Neural progenitor cell (in vitro differentiated cells): ENCODE measurements around the gene TXNRD3. TPM values are rescaled to one million over a fixed set of nuclear protein-coding genes. Genes with fewer than 3 reads are reported as not detected.

Experiments used
- DNase-seq: peaks from one replicate; pipeline ENCODE4 v3.0.0-alpha.2; 2016; ENCODE audit warnings: low spot score
- H2AFZ ChIP-seq: fragments of 200-600 bp; sonication (generic); replicated peaks from 2 replicates; pipeline ENCODE4 v1.6.1; 2016; ENCODE audit warnings: antibody characterized with exemption
- H3F3A ChIP-seq: fragments of 200-600 bp; sonication (generic); 2 replicates; pipeline ENCODE4 v1.6.1; 2016; ENCODE audit warnings: antibody characterized with exemption, low read depth
- H3K27ac ChIP-seq: fragments of 200-600 bp; sonication (generic); 2 replicates; pipeline ENCODE4 v1.5.1; 2016; ENCODE audit warnings: mild to moderate bottlenecking
- H3K27me3 ChIP-seq: fragments of 200-600 bp; sonication (generic); 2 replicates; pipeline ENCODE4 v1.6.1; 2016; ENCODE audit warnings: mild to moderate bottlenecking, moderate library complexity
- H3K36me3 ChIP-seq: fragments of 200-600 bp; sonication (generic); 2 replicates; pipeline ENCODE4 v1.5.1; 2016
- H3K4me1 ChIP-seq: fragments of 200-600 bp; sonication (generic); 2 replicates; pipeline ENCODE4 v1.6.1; 2016; ENCODE audit warnings: mixed run types
- H3K4me2 ChIP-seq: fragments of 200-600 bp; sonication (generic); 2 replicates; pipeline ENCODE4 v1.6.1; 2016
- H3K4me3 ChIP-seq: fragments of 200-600 bp; sonication (generic); 2 replicates; pipeline ENCODE4 v1.5.1; 2016
- H3K79me2 ChIP-seq: fragments of 200-600 bp; sonication (generic); 2 replicates; pipeline ENCODE4 v1.6.1; 2016; ENCODE audit warnings: low read depth
- H3K9ac ChIP-seq: fragments of 200-600 bp; sonication (generic); 2 replicates; pipeline ENCODE4 v1.6.1; 2016
- H3K9me3 ChIP-seq: fragments of 200-600 bp; sonication (generic); 2 replicates; pipeline ENCODE4 v1.5.1; 2016; ENCODE audit warnings: low read depth
- H4K20me1 ChIP-seq: fragments of 200-600 bp; sonication (generic); 2 replicates; pipeline ENCODE4 v1.6.1; 2016; ENCODE audit warnings: low read depth
- H3K27ac Mint-ChIP-seq: 3 replicates; pipeline ENCODE4 v1.8.0; 2021; ENCODE audit warnings: mixed read lengths
- H3K27me3 Mint-ChIP-seq: 2 replicates; pipeline ENCODE4 v1.8.0; 2022; ENCODE audit warnings: low read depth, mild to moderate bottlenecking, inconsistent platforms, moderate library complexity, mixed read lengths; ENCODE audit not compliant: insufficient read depth
- H3K36me3 Mint-ChIP-seq: 3 replicates; pipeline ENCODE4 v1.8.0; 2021; ENCODE audit warnings: mixed read lengths
- H3K4me1 Mint-ChIP-seq: 3 replicates; pipeline ENCODE4 v1.8.0; 2021; ENCODE audit warnings: mixed read lengths
- H3K4me3 Mint-ChIP-seq: 3 replicates; pipeline ENCODE4 v1.8.0; 2021; ENCODE audit warnings: mild to moderate bottlenecking, moderate library complexity, mixed read lengths
- H3K9me3 Mint-ChIP-seq: 3 replicates; pipeline ENCODE4 v1.8.0; 2020; ENCODE audit warnings: mixed read lengths
- CTCF ChIP-seq: fragments of 200-600 bp; sonication (generic); IDR thresholded peaks from 2 replicates; pipeline ENCODE4 v1.5.1; 2017; ENCODE audit warnings: antibody characterized with exemption, mild to moderate bottlenecking
- EZH2 ChIP-seq: fragments of 200-600 bp; sonication (generic); IDR thresholded peaks from 2 replicates; pipeline ENCODE4 v1.6.1; 2017; ENCODE audit warnings: antibody characterized with exemption, mild to moderate bottlenecking, moderate library complexity
- EZH2phosphoT487 ChIP-seq: fragments of 200-600 bp; sonication (generic); IDR thresholded peaks from 2 replicates; pipeline ENCODE4 v1.6.1; 2017; ENCODE audit warnings: antibody characterized with exemption
- total RNA-seq: library from RNA; depleted of rRNA; stranded (reverse); fragments of >200 nt; gene quantifications from 2 replicates; pipeline ENCODE4 v1.2.3, GENCODE V29; 2015; ENCODE audit warnings: low replicate concordance

TXNRD3 gene
- total RNA-seq, 1 donor from 2014 or later = 10.3 TPM

GRCh38 chr3:126620738-126621137, 34.2 kb downstream of the TXNRD3 start:
- Histone ChIP-seq H3K27me3 (no peaks in the 10 kb centered on the region), H3K4me3 (no peak overlapping the region), H3K36me3 (no peaks in the 10 kb centered on the region), H3K9me3 (no peaks in the 10 kb centered on the region), H2AFZ (no peak overlapping the region), H3K79me2 (no peaks in the 10 kb centered on the region), H3K27ac (no peak overlapping the region), H3K4me1 (no peaks in the 10 kb centered on the region), H4K20me1 (no peaks in the 10 kb centered on the region), H3F3A (no peaks in the 10 kb centered on the region), H3K9ac (no peak overlapping the region), H3K4me2 (no peak overlapping the region)
- no peak overlapping the region for H3K4me3 Mint-ChIP-seq
- DNase-seq = no peak
- no peaks in the 10 kb centered on the region for H3K9me3 Mint-ChIP-seq
- peaks cover 12% of the 10 kb centered on the region for H3K36me3 Mint-ChIP-seq
- no peaks in the 10 kb centered on the region for H3K27me3 Mint-ChIP-seq
- no peaks in the 10 kb centered on the region for H3K4me1 Mint-ChIP-seq
- no peak overlapping the region for H3K27ac Mint-ChIP-seq
- TF ChIP-seq EZH2 = no peak
- TF ChIP-seq EZH2phosphoT487 = no peak
- TF ChIP-seq CTCF = no peak

- no peaks in the 10 kb centered on the region for H3K27me3 ChIP-seq
- H2AFZ ChIP-seq = no peak overlapping the region
- Mint-ChIP-seq H3K27me3 (no peaks in the 10 kb centered on the region), H3K4me3 (no peak overlapping the region), H3K9me3 (no peaks in the 10 kb centered on the region), H3K36me3 (peaks cover 11% of the 10 kb centered on the region), H3K27ac (no peak overlapping the region), H3K4me1 (no peaks in the 10 kb centered on the region)
- H3K4me2 ChIP-seq = no peak overlapping the region
- no peaks in the 10 kb centered on the region for H3K36me3 ChIP-seq
- no peak overlapping the region for H3K27ac ChIP-seq
- DNase-seq = no peak
- H3K4me3 ChIP-seq = no peak overlapping the region
- H3K9ac ChIP-seq = no peak overlapping the region
- no peaks in the 10 kb centered on the region for H3K79me2 ChIP-seq
- H3K9me3 ChIP-seq = no peaks in the 10 kb centered on the region
- TF ChIP-seq EZH2 = no peak
- no peak for TF ChIP-seq EZH2phosphoT487
- TF ChIP-seq CTCF = no peak
- H4K20me1 ChIP-seq = no peaks in the 10 kb centered on the region
- no peaks in the 10 kb centered on the region for H3K4me1 ChIP-seq
- no peaks in the 10 kb centered on the region for H3F3A ChIP-seq
Observed at GRCh38 chr3:126618760-126619159, 36.2 kb downstream of the TXNRD3 start.

- no peaks in the 10 kb centered on the region for H3K9me3 Mint-ChIP-seq
- peaks cover 11% of the 10 kb centered on the region for H3K36me3 Mint-ChIP-seq
- no peak overlapping the region for H3K4me2 ChIP-seq
- no peaks in the 10 kb centered on the region for H3K27me3 ChIP-seq
- no peaks in the 10 kb centered on the region for H3K36me3 ChIP-seq
- no peak for DNase-seq
- H2AFZ ChIP-seq = no peak overlapping the region
- H4K20me1 ChIP-seq = no peaks in the 10 kb centered on the region
- H3K79me2 ChIP-seq = no peaks in the 10 kb centered on the region
- H3K4me1 Mint-ChIP-seq = no peaks in the 10 kb centered on the region
- H3K27ac ChIP-seq = no peak overlapping the region
- no peaks in the 10 kb centered on the region for H3K9me3 ChIP-seq
- H3K27me3 Mint-ChIP-seq = no peaks in the 10 kb centered on the region
- H3K9ac ChIP-seq = no peak overlapping the region
- no peak for TF ChIP-seq EZH2phosphoT487
- no peak for TF ChIP-seq EZH2
- no peak for TF ChIP-seq CTCF
- no peaks in the 10 kb centered on the region for H3F3A ChIP-seq
- H3K4me3 ChIP-seq = no peak overlapping the region
- no peaks in the 10 kb centered on the region for H3K4me1 ChIP-seq
- no peak overlapping the region for H3K4me3 Mint-ChIP-seq
- no peak overlapping the region for H3K27ac Mint-ChIP-seq
Observed at GRCh38 chr3:126618021-126618420, 36.9 kb downstream of the TXNRD3 start.

- Mint-ChIP-seq H3K27me3 (no peaks in the 10 kb centered on the region), H3K4me1 (no peaks in the 10 kb centered on the region), H3K36me3 (peaks cover 11% of the 10 kb centered on the region), H3K4me3 (no peak overlapping the region), H3K9me3 (no peaks in the 10 kb centered on the region), H3K27ac (no peak overlapping the region)
- no peak for TF ChIP-seq CTCF
- no peak for TF ChIP-seq EZH2phosphoT487
- no peak for TF ChIP-seq EZH2
- H3K36me3 ChIP-seq = no peaks in the 10 kb centered on the region
- no peaks in the 10 kb centered on the region for H3K4me1 ChIP-seq
- no peak for DNase-seq
- H3K4me3 ChIP-seq = no peak overlapping the region
- no peaks in the 10 kb centered on the region for H3K27me3 ChIP-seq
- no peak overlapping the region for H3K4me2 ChIP-seq
- no peaks in the 10 kb centered on the region for H3F3A ChIP-seq
- no peak overlapping the region for H3K9ac ChIP-seq
- H4K20me1 ChIP-seq = no peaks in the 10 kb centered on the region
- no peaks in the 10 kb centered on the region for H3K9me3 ChIP-seq
- no peaks in the 10 kb centered on the region for H3K79me2 ChIP-seq
- H3K27ac ChIP-seq = no peak overlapping the region
- no peak overlapping the region for H2AFZ ChIP-seq
Observed at GRCh38 chr3:126617571-126617970, 37.4 kb downstream of the TXNRD3 start.
